Measurements from ENCODE around the gene EPAS1. TPM values are rescaled to one million over a fixed set of nuclear protein-coding genes. Genes with fewer than 3 reads are reported as not detected.

Gene EPAS1
- total RNA-seq, 1 donor from 2014 or later: 5.1 TPM

- Mint-ChIP-seq H3K27me3 (peaks cover 70% of the 10 kb centered on the region), H3K9me3 (ENCODE audit: low read depth) (peaks cover under 1% of the 10 kb centered on the region), H3K36me3 (ENCODE audit: insufficient read depth) (no peaks in the 10 kb centered on the region), H3K4me3 (ENCODE audit: low read depth) (peak overlapping the region; percentile 63), H3K4me1 (ENCODE audit: low read depth) (peaks cover 31% of the 10 kb centered on the region), H3K27ac (peak overlapping the region; percentile 59)
- no peak for TF ChIP-seq CTCF (IDR thresholded peaks at IDR 0.05; ENCODE audit: unreplicated experiment)
- DNase-seq (ENCODE audit: low spot score, unreplicated experiment): no peak
These were observed 2.4 kb downstream of the EPAS1 start for GRCh38 chr2:46299365-46300263.

GRCh38 chr2:46300406-46300832, 3.2 kb downstream of the EPAS1 start:
- H3K4me1 Mint-ChIP-seq (ENCODE audit: low read depth): peaks cover 34% of the 10 kb centered on the region
- H3K36me3 Mint-ChIP-seq (ENCODE audit: insufficient read depth): peaks cover 2% of the 10 kb centered on the region
- no peak for DNase-seq (ENCODE audit: low spot score, unreplicated experiment)
- H3K27ac Mint-ChIP-seq: no peak overlapping the region
- peak; percentile 28 for TF ChIP-seq CTCF (IDR thresholded peaks at IDR 0.05; ENCODE audit: unreplicated experiment)
- peak overlapping the region; percentile 2 for H3K4me3 Mint-ChIP-seq (ENCODE audit: low read depth)
- H3K27me3 Mint-ChIP-seq: peaks cover 62% of the 10 kb centered on the region
- peaks cover 8% of the 10 kb centered on the region for H3K9me3 Mint-ChIP-seq (ENCODE audit: low read depth)

GRCh38 chr2:46302005-46302695, 4.9 kb downstream of the EPAS1 start:
- H3K36me3 Mint-ChIP-seq (ENCODE audit: insufficient read depth): peaks cover 2% of the 10 kb centered on the region
- H3K4me3 Mint-ChIP-seq (ENCODE audit: low read depth): no peak overlapping the region
- no peak for TF ChIP-seq CTCF (IDR thresholded peaks at IDR 0.05; ENCODE audit: unreplicated experiment)
- H3K9me3 Mint-ChIP-seq (ENCODE audit: low read depth): peaks cover 9% of the 10 kb centered on the region
- H3K4me1 Mint-ChIP-seq (ENCODE audit: low read depth): peaks cover 49% of the 10 kb centered on the region
- no peak overlapping the region for H3K27ac Mint-ChIP-seq
- DNase-seq (ENCODE audit: low spot score, unreplicated experiment): no peak
- H3K27me3 Mint-ChIP-seq: peaks cover 50% of the 10 kb centered on the region

GRCh38 chr2:46303233-46303632, 6.0 kb downstream of the EPAS1 start:
- no peak for DNase-seq (ENCODE audit: low spot score, unreplicated experiment)
- Mint-ChIP-seq H3K27ac (peak overlapping the region; percentile 24), H3K27me3 (peaks cover 41% of the 10 kb centered on the region), H3K4me3 (ENCODE audit: low read depth) (no peak overlapping the region), H3K4me1 (ENCODE audit: low read depth) (peaks cover 56% of the 10 kb centered on the region), H3K9me3 (ENCODE audit: low read depth) (peaks cover 9% of the 10 kb centered on the region), H3K36me3 (ENCODE audit: insufficient read depth) (peaks cover 2% of the 10 kb centered on the region)
- TF ChIP-seq CTCF (IDR thresholded peaks at IDR 0.05; ENCODE audit: unreplicated experiment): no peak

- no peak overlapping the region for H3K27ac Mint-ChIP-seq
- H3K4me3 Mint-ChIP-seq (ENCODE audit: low read depth): no peak overlapping the region
- H3K27me3 Mint-ChIP-seq: peaks cover 35% of the 10 kb centered on the region
- H3K9me3 Mint-ChIP-seq (ENCODE audit: low read depth): peaks cover 9% of the 10 kb centered on the region
- H3K36me3 Mint-ChIP-seq (ENCODE audit: insufficient read depth): peaks cover 2% of the 10 kb centered on the region
- TF ChIP-seq CTCF (IDR thresholded peaks at IDR 0.05; ENCODE audit: unreplicated experiment): no peak
- no peak for DNase-seq (ENCODE audit: low spot score, unreplicated experiment)
- peaks cover 57% of the 10 kb centered on the region for H3K4me1 Mint-ChIP-seq (ENCODE audit: low read depth)
These were observed 6.6 kb downstream of the EPAS1 start for GRCh38 chr2:46303822-46304221.
